Stomach (tissue), 9 donors: ENCODE data around the gene GALNT18. TPM values are rescaled to one million over a fixed set of nuclear protein-coding genes. Genes with fewer than 3 reads are reported as not detected.

ENCODE experiments used
- DNase-seq, 2 donors: peaks; one replicate each; pipeline versions ENCODE4 v3.0.0 to v3.0.0-alpha.2; 2013 to 2019
- H3K27ac ChIP-seq, 5 donors: fragments of 200-600 bp in 4 of 5; sonication (generic) in 4 of 5; one replicate each; pipeline ENCODE4 v1.5.1; 2013 to 2019; ENCODE audit warnings: mild to moderate bottlenecking in 1 of 5, moderate library complexity in 1 of 5
- H3K27me3 ChIP-seq, 3 donors: fragments of 200-600 bp; sonication (generic); one replicate each; pipeline ENCODE4 v1.5.1; 2017 to 2019; ENCODE audit warnings: mixed run types in 1 of 3
- H3K36me3 ChIP-seq, 4 donors: fragments of 200-600 bp; sonication (generic); 1 replicate in 3 of 4; 2 replicates in 1 of 4; pipeline ENCODE4 v1.5.1; 2016 to 2019
- H3K4me1 ChIP-seq, 4 donors: fragments of 200-600 bp; sonication (generic); one replicate each; pipeline ENCODE4 v1.5.1; 2016 to 2019
- H3K4me3 ChIP-seq, 4 donors: fragments of 200-600 bp; sonication (generic) in 3 of 4; one replicate each; pipeline ENCODE4 v1.5.1; 2016 to 2019; ENCODE audit warnings: mild to moderate bottlenecking in 1 of 4
- H3K9me3 ChIP-seq, 4 donors: fragments of 200-600 bp; sonication (generic); one replicate each; pipeline ENCODE4 v1.5.1; 2016 to 2019
- EP300 ChIP-seq: sonication (generic); formaldehyde crosslinking; IDR thresholded peaks from one replicate; pipeline ENCODE4 v1.6.1; 2017; ENCODE audit warnings: antibody characterized with exemption
- POLR2A ChIP-seq, 4 donors: fragments of 450-650 bp; IDR thresholded peaks; one replicate each; pipeline ENCODE4 v1.6.1; 2016; ENCODE audit warnings: antibody characterized with exemption in 4 of 4, control low read depth in 2 of 4, mild to moderate bottlenecking in 1 of 4, moderate library complexity in 1 of 4
- POLR2AphosphoS5 ChIP-seq, 3 donors: sonication (generic); formaldehyde crosslinking; IDR thresholded peaks; one replicate each; pipeline ENCODE4 v1.6.1; 2016; ENCODE audit warnings: antibody characterized with exemption in 3 of 3
- WGBS, 5 donors: extraction: QIAGEN DNeasy Blood & Tissue Kit in 3 of 5; methylation state at CpG; one replicate each; pipeline versions ENCODE4 v1.1.5 to v1.1.7; 2013 to 2018; 5-methylcytosine and 5-hydroxymethylcytosine counted together
- intact Hi-C: fragments of 100-400 bp; cut with DNase I; formaldehyde crosslinking; loops from one replicate; pipeline ENCODE4 v1.15.1; 2023; ENCODE audit warnings: low total_unique reads
- polyA plus RNA-seq, 3 donors: library from polyadenylated mRNA; stranded (reverse); fragments of 200-250 nt; gene quantifications; one replicate each; pipeline ENCODE4 v1.2.3, GENCODE V29; 2013
- total RNA-seq, 5 donors: library from RNA; depleted of rRNA; stranded (reverse); fragments of >200 nt; gene quantifications; one replicate each; pipeline versions ENCODE4 v1.1.0 to v1.2.3, GENCODE V29; 2014 to 2016
- TF ChIP-seq, protein P1 (sequence below), 7 experiments: fragments of 450-650 bp in 4 of 7; fragments of 200-600 bp in 3 of 7; sonication (generic) in 3 of 7; IDR thresholded peaks; one replicate each; pipeline ENCODE4 v1.5.1; 2016 to 2019; ENCODE audit warnings: antibody characterized with exemption in 7 of 7, control low read depth in 2 of 7, mild to moderate bottlenecking in 1 of 7
- donor health status: healthy with polysubstance abuse.
- donor health status: Bipolar disorder and iron deficiency.
- donor health status: healthy.

Gene GALNT18
- total and polyA plus RNA-seq, 8 donors = 0.58 to 16.1 (median 2.7) TPM

DNA sequence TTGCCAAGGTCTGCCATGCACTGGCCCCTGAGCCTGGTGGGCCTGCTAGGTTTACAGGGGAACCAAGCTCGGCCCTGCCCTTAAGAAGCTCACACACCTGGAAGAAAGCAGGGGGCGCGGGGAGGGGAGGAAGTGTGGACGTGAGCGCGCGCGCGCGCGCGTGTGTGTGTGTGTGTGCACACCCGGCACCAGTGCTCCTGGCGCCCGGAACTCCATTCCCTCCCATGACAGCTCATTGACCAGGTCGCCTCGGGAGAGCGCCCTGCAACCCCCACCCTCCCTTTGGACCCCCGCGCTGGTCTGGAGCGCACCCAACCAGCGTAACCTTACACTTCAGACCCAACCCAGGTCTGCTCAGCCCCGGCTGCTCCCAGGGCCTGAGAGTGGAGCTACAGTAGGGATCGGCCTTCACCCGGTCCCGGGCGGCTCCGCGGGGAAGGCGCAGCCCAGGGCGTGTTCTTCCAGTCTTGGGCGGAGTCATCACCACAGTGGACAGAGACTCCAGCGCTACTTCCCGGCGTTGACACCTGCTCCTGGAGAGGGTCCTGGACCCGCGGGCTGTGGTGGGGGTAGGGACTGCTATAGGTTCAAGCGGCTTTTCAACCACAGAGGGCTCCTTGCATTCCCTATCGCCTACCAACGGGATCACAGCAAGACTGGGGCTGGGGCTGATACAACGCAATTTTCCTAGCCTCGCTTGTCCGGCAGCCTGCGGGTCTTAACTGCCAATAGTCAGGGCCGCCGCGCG is 1.5 kb downstream of the GALNT18 start:
- peaks cover 20 to 40% (median 30%) of the 10 kb centered on the region in 4 donors for H3K4me1 ChIP-seq
- H3K36me3 ChIP-seq = no peaks in the 10 kb centered on the region
- 2 to 8% (median 4%) methylated on average over 10 to 48 of the region's 48 CpGs for WGBS, 5 donors
- DNase-seq = peak; percentile 40 to 81
- intact Hi-C loops = no loop called here
- peak overlapping the region in 4 of 5 donors; percentile 32 to 69 (median 58) for H3K27ac ChIP-seq
- H3K27me3 ChIP-seq = peaks cover 0 to 44% (median 30%) of the 10 kb centered on the region in 3 donors
- no peak for TF ChIP-seq POLR2A (IDR thresholded peaks at IDR 0.05)
- no peak for TF ChIP-seq EP300
- no peak for TF ChIP-seq POLR2AphosphoS5 (IDR thresholded peaks at IDR 0.05)
- TF ChIP-seq, protein P1, sequence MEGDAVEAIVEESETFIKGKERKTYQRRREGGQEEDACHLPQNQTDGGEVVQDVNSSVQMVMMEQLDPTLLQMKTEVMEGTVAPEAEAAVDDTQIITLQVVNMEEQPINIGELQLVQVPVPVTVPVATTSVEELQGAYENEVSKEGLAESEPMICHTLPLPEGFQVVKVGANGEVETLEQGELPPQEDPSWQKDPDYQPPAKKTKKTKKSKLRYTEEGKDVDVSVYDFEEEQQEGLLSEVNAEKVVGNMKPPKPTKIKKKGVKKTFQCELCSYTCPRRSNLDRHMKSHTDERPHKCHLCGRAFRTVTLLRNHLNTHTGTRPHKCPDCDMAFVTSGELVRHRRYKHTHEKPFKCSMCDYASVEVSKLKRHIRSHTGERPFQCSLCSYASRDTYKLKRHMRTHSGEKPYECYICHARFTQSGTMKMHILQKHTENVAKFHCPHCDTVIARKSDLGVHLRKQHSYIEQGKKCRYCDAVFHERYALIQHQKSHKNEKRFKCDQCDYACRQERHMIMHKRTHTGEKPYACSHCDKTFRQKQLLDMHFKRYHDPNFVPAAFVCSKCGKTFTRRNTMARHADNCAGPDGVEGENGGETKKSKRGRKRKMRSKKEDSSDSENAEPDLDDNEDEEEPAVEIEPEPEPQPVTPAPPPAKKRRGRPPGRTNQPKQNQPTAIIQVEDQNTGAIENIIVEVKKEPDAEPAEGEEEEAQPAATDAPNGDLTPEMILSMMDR (IDR thresholded peaks at IDR 0.05) = no peak
- H3K4me3 ChIP-seq = peak overlapping the region; percentile 55 to 68 (median 60)
- no peaks in the 10 kb centered on the region for H3K9me3 ChIP-seq

DNA sequence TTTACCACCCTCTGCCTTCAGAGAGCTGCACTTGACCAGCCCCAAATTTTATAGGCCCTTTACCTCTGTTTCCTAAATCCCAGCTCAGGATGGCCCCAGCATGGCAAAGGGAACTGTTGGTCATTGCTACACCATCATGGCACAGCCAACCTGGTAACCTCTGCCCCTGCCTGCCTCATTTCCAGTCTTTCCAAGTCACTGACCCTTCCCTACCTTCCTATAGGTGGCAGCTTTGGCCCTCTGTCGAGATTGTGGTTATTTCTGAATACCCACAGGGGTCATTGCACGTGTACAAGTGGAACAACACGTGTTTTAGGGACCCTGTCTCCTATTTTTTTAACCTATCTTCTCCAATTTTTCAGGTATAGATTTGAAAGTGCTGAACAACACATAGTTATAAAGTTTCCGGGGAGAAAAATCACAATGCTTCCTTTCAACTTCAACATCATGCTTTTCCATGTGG is 2.8 kb downstream of the GALNT18 start:
- Histone ChIP-seq H3K36me3 (no peaks in the 10 kb centered on the region), H3K4me1 (peaks cover 20 to 40% (median 30%) of the 10 kb centered on the region in 4 donors), H3K9me3 (no peaks in the 10 kb centered on the region), H3K27ac (no peak overlapping the region), H3K27me3 (peaks cover 0 to 44% (median 30%) of the 10 kb centered on the region in 3 donors), H3K4me3 (peak overlapping the region in 2 of 4 donors; percentile 60 to 68)
- DNase-seq = no peak
- WGBS, 5 donors = 46 to 64% (median 48%) methylated on average over 4 of the region's 4 CpGs
- intact Hi-C loops = no loop called here
- no peak for TF ChIP-seq POLR2AphosphoS5 (IDR thresholded peaks at IDR 0.05)
- no peak for TF ChIP-seq EP300
- TF ChIP-seq, protein P1 (IDR thresholded peaks at IDR 0.05) = no peak

DNA sequence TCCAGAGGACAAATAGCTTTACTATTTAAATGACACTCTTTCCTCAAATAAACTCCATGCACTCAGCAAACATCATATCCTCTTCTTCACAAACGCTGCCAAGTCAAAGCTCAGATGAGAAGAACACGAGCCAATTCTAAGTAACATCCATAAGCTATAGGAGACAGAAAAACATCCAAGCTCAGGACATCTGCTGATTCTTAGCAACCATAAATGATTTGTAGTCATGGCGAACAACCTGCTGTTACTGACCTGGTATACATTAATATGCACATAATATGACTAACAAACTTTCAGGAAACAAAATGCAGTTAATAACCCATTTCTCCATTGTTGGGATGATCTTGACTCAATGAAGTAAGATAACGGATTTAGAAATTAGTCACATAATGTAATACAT is 6.7 kb downstream of the GALNT18 start:
- Histone ChIP-seq H3K27me3 (peaks cover 0 to 15% (median 15%) of the 10 kb centered on the region in 3 donors), H3K27ac (no peak overlapping the region), H3K4me3 (no peak overlapping the region), H3K36me3 (no peaks in the 10 kb centered on the region), H3K9me3 (no peaks in the 10 kb centered on the region), H3K4me1 (peaks cover 3 to 9% (median 6%) of the 10 kb centered on the region in 4 donors)
- TF ChIP-seq POLR2A (IDR thresholded peaks at IDR 0.05) (no peak), EP300 (no peak)
- TF ChIP-seq, protein P1 (IDR thresholded peaks at IDR 0.05) = no peak
- no peak for DNase-seq
- intact Hi-C loops = no loop called here
- 65 to 73% (median 67%) methylated on average over 4 of the region's 4 CpGs for WGBS, 5 donors

DNA sequence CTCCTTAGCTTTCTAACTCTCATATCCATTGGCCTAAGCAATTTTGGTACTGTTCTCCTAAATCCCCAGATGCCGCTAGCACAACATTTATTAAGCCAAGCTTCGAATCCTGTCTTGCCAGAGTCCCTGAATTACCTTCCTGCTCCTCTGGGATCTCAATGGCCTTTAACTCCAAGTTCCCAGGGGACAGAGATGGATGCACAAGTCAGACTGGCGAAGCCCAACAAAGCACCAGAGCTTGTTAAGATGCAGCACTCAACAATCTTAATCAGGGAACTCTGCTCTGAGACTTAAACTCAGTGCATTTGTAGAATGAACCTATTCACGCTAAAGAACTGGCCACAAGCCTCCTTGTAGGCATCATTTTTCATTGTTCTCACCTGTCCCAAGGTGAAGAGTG is 9.4 kb downstream of the GALNT18 start:
- WGBS, 5 donors = 81 to 90% (median 88%) methylated on average over 4 of the region's 4 CpGs
- H3K27ac ChIP-seq = no peak overlapping the region

More for the DNA sequence above, 9.4 kb downstream of the GALNT18 start:
- no peak overlapping the region for H3K4me3 ChIP-seq
- H3K27me3 ChIP-seq = no peaks in the 10 kb centered on the region
- DNase-seq = no peak
- TF ChIP-seq POLR2AphosphoS5 (IDR thresholded peaks at IDR 0.05) (no peak), POLR2A (IDR thresholded peaks at IDR 0.05) (no peak), EP300 (no peak)
- TF ChIP-seq, protein P1 (IDR thresholded peaks at IDR 0.05) = no peak
- no peaks in the 10 kb centered on the region for H3K4me1 ChIP-seq
- H3K36me3 ChIP-seq = no peaks in the 10 kb centered on the region
- intact Hi-C loops = no loop called here
- no peaks in the 10 kb centered on the region for H3K9me3 ChIP-seq
